Stimulated activated CD8-positive, alpha-beta memory T cell treated with anti-CD3 and anti-CD28 coated beads, Interleukin-7, amount 100 ng/mL, for 1 hour (primary cell): ENCODE results near the gene PALM.

ENCODE experiments used
- DNase-seq, 2 donors: peaks; one replicate each; pipeline ENCODE4 v3.0.0-alpha.2; 2020; ENCODE audit warnings: low read depth in 2 of 2

The PALM gene

DNA sequence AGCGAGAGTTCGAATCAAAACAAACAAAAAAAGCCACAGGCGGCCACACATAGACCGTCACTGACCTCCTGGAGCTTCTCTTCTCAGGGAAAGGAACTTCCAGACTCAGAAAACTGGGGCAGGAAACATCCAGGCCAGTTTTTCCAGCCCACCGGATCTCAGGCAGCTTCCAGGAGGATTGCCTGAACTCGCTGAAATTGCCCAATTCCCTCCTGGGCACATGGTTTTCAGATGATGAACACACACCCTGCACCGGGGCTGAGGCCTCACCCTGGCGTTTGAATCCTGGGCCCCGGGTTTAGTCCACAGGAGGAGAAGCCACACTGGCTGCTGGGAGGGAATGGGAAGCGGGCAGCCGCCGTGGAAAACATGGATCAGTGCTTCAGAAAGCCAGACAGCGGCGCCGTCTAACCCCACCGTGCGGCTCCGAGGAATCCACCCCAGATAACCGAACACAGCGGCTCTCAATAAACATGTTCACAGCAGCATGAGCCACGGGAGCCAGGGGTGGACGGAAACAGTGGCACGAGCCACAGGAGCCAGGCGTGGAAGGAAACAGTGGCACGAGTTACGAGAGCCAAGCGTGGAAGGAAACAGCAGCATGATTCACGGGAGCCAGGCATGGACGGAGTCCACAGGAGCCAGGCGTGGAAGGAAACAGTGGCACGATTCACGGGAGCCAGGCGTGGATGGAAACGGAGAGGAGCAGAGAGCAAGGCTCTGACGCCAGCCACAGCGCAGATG lies 70.3 kb downstream of the PALM start:
- no peak for DNase-seq

DNA sequence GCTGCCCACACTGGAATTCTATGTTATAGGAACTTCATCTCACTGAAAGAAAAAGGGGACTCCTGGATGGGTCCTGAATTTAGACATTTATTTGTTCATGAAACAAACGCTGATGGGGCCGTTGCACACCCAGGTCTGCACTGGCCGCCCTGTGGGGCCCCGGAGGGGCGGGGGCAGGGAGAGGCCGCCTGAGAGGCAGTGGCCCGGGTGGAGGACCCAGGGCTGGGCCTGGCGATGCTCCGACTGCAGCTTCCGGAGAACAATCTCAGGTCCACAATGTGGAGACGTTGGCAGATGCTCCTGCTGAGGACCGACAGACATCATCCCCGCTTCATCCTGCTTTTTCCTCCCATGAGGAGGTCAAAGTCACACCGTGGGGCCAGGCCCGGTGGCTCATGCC lies 72.2 kb downstream of the PALM start:
- DNase-seq = no peak

DNA sequence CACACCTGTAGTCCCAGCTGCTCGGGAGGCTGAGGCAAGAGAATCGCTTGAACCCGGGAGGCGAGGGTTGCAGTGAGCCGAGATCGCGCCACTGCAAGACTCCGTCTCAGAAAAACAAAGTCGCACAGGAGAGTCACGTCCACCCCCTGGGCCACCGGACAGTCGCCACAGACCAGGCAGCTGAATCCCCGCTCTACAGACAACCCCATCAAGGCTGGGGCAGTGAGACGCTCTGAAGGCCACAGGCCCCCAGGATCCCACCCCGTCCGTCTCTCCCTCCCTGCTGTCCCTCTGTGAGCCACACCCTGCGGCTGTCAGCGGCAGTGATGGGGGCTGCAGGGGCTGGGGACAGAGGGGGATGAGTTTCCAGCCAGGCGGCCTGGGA lies 73.1 kb downstream of the PALM start:
- no peak for DNase-seq

DNA sequence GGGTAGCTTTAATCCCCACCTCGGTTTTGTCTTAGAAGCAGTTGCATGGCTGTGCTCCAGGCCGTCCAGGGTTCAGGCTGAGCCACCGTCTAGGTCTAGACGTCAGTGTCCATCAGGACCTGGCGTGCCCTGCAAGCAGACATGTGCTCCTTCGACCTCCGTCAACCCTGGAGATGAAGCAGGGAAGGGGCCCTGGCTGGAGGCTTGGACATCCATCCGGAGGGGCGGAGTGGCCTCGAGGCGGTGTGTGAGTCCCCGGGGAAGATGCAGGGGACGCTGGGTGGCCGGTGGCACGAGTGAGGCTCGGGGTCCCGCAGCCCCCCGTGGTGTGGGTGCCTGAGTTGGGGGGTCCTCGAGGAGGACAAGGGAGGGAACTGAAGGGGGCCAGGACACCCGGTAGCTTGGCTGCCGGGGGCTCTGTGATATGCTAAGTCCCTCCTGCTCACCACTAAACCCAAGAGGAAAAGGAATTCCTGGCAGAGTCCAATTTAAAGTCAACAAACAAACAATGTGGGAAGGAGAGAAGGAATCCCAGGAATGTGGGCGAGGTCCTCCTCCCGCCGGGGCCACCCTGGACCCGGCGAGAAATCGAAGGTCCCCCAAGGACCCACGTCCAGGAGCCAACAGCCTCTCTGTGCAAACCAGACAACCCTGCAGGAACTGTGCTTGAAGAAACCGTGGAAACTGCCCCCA lies 73.6 kb downstream of the PALM start:
- no peak for DNase-seq

- no peak for DNase-seq
These were observed 74.3 kb downstream of the PALM start for GRCh38 chr19:782878-783668.

DNA sequence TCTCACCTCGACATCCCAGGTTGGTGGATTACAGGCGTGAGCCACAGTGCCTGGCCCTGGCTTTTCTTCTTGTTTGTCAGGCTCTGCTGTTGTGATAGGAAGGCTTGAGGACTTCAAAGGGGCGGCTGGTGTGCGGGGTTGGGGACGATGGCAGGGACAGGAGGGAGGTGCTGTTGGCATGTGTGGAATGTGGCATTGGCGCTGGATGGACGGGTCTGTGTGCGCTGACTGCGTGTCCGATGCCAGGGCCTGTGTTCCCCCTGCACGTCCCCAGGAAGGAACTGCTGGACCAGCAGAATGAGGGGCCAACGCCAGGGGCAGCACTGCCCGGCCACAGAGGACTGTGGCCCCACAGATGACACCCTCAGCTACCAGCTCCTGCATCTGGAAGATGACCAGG lies 75.8 kb downstream of the PALM start:
- DNase-seq = no peak

- no peak for DNase-seq
These were observed 78.8 kb downstream of the PALM start for GRCh38 chr19:787536-787935.

- DNase-seq = no peak
These were observed 79.9 kb downstream of the PALM start for GRCh38 chr19:788686-788982.

DNA sequence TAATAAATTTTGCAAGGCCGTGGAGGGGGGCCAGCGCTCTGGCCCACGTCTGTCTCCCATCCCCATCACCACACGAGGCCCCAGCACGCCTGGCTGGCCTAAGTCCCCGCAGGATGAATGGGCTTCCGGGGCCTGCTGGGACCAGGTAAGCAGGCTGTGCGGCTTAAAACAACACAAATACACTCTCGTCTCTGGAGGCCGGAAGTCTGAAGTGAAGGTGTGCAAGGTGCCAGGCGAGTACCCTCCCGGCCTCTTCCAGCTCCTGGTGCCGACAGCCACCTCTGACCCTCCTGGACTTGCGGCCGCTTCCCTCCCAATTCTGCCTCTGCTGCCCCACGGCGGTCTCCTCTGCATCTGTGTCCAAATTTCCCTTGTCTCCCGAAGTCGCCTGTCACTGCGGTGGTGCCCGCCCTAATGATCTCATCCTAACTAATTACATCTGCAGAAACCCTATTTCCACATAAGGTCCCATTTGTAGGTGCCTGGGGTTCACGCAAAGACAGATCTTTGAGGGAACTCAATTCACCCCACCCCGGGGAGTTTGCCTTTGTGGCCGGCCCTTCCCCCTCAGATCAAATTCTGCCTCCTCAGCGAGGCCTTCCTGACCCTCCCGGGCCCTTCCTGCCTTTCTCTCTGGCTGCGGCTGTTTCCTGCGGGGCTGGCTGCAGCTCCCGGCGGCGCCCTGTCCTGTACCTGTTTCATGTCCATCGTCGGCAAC lies 80.4 kb downstream of the PALM start:
- DNase-seq = no peak

DNA sequence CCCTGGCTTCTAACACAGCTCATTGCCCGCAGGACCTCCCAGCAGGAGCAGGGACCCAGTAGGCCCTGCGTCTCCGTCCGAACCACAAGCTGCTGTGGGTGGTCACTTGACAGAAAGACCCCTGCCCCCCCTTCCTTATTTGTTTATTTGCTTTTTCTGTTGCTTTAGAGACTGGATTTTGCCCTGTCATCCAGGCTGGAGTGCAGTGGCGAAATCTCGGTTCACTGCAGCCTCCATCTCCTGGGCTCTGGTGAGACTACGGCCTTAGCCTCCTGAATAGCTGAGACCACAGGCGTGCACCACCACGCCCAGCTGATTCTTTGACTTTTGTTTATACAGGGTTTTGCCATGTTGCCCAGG lies 80.9 kb downstream of the PALM start:
- no peak for DNase-seq

GRCh38 chr19:791007-791566 lies 82.4 kb downstream of the PALM start:
- no peak for DNase-seq

- no peak for DNase-seq
These were observed 83.0 kb downstream of the PALM start for GRCh38 chr19:791567-792305.

DNA sequence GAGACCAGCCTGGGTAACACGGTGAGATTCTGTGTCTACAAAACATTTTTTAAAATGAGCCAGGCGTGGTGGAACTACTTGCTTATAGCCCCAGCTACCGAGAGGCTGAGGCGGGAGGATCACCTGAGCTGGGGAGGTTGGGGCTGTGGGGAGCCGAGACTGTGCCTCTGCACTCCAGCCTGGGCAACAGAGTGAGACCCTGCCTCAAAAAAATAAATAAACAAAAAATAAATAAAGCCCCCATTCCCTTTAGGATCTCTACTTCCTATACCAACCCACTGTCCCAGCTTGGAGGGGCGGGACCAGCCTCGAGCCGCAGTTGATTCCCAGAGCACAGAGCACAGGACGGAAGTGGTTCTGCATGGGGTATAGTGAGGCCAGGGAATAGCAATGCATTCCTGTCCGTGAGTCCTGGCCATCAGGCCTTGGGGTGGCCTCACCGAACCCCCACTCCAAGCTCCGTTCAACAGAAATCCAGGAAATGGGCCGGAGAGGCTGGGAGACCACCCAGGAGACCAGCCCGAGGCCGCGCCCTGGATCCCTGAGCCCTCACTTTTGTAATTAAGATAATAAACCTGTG lies 83.7 kb downstream of the PALM start:
- no peak for DNase-seq

DNA sequence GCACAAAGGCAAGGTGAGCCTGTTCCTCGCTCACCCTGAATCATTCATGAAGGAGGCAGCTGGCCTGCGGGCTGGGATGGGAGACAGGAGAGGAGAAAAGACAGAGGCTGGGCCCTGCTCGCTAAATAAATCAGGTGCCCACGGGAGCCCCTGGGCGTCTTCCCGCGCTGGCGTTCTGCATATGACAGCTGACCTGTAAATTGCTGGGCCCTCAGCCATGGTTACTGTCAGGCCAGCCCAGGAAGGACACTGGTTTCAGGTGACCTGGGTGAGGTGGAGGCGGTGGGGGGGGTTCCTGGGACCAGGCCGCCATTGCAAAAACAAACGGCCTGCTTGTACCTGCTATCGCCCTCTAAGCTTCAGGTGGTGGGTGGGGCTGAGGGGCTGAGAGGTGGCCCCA lies 85.1 kb downstream of the PALM start:
- no peak for DNase-seq

DNA sequence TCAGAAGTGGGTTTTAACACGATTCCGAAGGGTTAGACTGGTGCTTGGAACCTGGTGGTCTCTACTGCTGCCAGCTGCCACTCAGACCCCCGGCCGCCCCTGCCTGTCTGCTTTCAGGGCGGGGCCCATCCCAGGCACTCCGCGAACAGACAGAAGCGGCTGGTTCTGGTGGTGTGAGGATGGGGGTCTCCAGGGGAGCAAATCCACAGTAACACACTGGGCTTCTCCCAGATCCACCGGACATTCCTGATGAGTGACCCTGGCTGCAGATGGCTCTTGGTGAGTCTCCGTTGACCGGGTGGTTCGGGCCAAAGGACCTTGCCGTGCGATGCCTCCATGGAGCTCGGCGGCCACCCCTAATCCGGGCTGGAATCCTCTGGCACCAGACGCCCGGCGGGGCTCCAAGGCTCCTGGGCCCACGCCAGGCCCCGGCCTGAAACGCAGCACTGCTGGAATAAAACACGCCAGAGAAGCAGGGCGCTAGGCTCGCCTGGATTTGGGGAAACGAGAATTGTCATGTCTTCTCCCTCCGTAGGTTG lies 86.4 kb downstream of the PALM start:
- DNase-seq = no peak

DNA sequence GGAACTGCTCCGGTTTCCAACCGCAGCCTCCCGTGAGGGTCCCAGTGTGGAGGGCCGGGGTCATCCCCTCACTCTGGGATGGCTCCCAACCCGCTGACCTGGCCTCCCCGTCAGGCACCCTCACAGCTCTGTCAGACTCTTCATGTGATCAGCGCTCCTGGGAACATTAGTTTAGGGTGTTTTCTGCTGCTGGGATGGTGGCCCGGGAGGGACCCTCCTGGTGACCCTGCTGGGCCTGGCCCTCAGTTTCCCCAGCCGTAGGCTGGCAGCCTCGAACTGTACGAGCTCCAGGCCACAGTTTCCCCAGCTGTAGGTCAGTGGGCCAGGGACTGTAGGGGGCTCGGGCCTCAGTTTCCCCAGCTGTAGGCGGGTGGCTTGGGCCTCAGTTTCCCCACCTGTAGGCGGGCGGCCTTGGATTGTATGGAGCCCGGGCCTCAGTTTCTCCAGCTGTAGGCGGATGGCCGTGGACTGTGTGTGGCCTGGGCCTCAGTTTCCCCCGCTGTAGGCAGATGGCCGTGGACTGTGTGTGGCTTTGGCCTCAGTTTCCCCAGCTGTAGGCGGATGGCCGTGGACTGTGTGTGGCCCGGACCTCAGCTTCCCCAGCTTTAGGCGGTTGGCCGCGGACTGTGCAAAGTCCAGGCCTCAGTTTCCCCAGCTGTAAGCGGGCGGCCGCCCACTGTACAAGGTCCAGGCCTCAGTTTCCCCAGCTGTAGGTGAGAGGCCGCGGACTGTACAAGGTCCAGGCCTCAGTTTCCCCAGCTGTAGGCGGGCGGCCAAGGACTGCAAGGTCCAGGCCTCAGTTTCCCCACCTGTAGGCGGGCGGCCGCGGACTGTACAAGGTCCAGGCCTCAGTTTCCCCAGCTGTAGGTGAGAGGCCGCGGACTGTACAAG lies 87.2 kb downstream of the PALM start:
- no peak for DNase-seq

- DNase-seq = peak; percentile 98
These were observed 88.2 kb downstream of the PALM start, which contains the start of gene PTBP1 for GRCh38 chr19:796692-797527. Gene PTBP1 (plus strand): TSS chr19:797452. CDS start chr19:797498, 46 bp downstream.
